Uterus (tissue), 4 donors: Measurements from ENCODE around the gene BIRC7. TPM values are rescaled to one million over a fixed set of nuclear protein-coding genes. Genes with fewer than 3 reads are reported as not detected.

Experiments used
- DNase-seq, 2 donors: peaks; one replicate each; pipeline ENCODE4 v3.0.0-alpha.2; 2019 to 2020
- H3K27ac ChIP-seq, 2 donors: fragments of 200-600 bp; sonication (generic); 1 replicate in 1 of 2; 2 replicates in 1 of 2; pipeline ENCODE4 v1.5.1; 2016 to 2018
- H3K27me3 ChIP-seq, 2 donors: fragments of 200-600 bp; sonication (generic); one replicate each; pipeline ENCODE4 v1.5.1; 2018 to 2019; ENCODE audit warnings: control low read depth in 1 of 2
- H3K36me3 ChIP-seq, 2 donors: fragments of 200-600 bp; sonication (generic); one replicate each; pipeline ENCODE4 v1.5.1; 2019; ENCODE audit warnings: control low read depth in 1 of 2
- H3K4me1 ChIP-seq, 2 donors: fragments of 200-600 bp; sonication (generic); one replicate each; pipeline ENCODE4 v1.5.1; 2018 to 2019; ENCODE audit warnings: control low read depth in 1 of 2
- H3K4me3 ChIP-seq, 2 donors: fragments of 200-600 bp; sonication (generic); 1 replicate in 1 of 2; 2 replicates in 1 of 2; pipeline ENCODE4 v1.5.1; 2018 to 2019; ENCODE audit warnings: mild to moderate bottlenecking in 1 of 2
- H3K9me3 ChIP-seq, 2 donors: fragments of 200-600 bp; sonication (generic); one replicate each; pipeline ENCODE4 v1.5.1; 2019; ENCODE audit warnings: control low read depth in 1 of 2
- CTCF ChIP-seq, 4 experiments: fragments of 200-600 bp in 2 of 4; fragments of 450-650 bp in 2 of 4; sonication (generic) in 2 of 4; IDR thresholded peaks; one replicate each; pipeline ENCODE4 v1.5.1; 2016 to 2019; ENCODE audit warnings: antibody characterized with exemption in 4 of 4, mild to moderate bottlenecking in 2 of 4, moderate library complexity in 1 of 4
- POLR2A ChIP-seq, 2 donors: fragments of 450-650 bp; IDR thresholded peaks; one replicate each; pipeline ENCODE4 v1.6.1; 2016; ENCODE audit warnings: antibody characterized with exemption in 2 of 2, mild to moderate bottlenecking in 1 of 2, moderate library complexity in 1 of 2
- intact Hi-C: fragments of 100-400 bp; cut with DNase I; formaldehyde crosslinking; loops from one replicate; pipeline ENCODE4 v1.15.1; 2023; ENCODE audit warnings: low total_unique reads
- total RNA-seq, 4 donors: library from RNA; depleted of rRNA in 3 of 4; stranded (reverse); fragments of >200 nt in 3 of 4; gene quantifications; one replicate each; pipeline versions ENCODE4 v1.1.0 to v1.2.4, GENCODE V29; 2014 to 2023
- donor health status: DM: yes; HTN: yes; CAD: no.

BIRC7 gene
- total RNA-seq, 4 donors from 2014 or later = not detected

- Histone ChIP-seq H3K27me3 (no peaks in the 10 kb centered on the region), H3K4me1 (no peaks in the 10 kb centered on the region), H3K27ac (no peak overlapping the region), H3K4me3 (no peak overlapping the region), H3K36me3 (no peaks in the 10 kb centered on the region), H3K9me3 (no peaks in the 10 kb centered on the region)
- TF ChIP-seq CTCF (IDR thresholded peaks at IDR 0.05) (no peak), POLR2A (IDR thresholded peaks at IDR 0.05) (no peak)
- DNase-seq = no peak
- intact Hi-C loops = no loop called here
These were observed 8.0 kb downstream of the BIRC7 start for GRCh38 chr20:63243604-63244247.

- Histone ChIP-seq H3K36me3 (no peaks in the 10 kb centered on the region), H3K27ac (no peak overlapping the region), H3K4me3 (no peak overlapping the region), H3K9me3 (no peaks in the 10 kb centered on the region), H3K27me3 (peaks cover 0 to 2% of the 10 kb centered on the region in 2 donors), H3K4me1 (no peaks in the 10 kb centered on the region)
- intact Hi-C loops = no loop called here
- DNase-seq = no peak
- no peak for TF ChIP-seq POLR2A (IDR thresholded peaks at IDR 0.05)
- TF ChIP-seq CTCF (IDR thresholded peaks at IDR 0.05) = no peak
These were observed 8.8 kb downstream of the BIRC7 start for GRCh38 chr20:63244468-63244867.

GRCh38 chr20:63246490-63247288 lies 11.0 kb downstream of the BIRC7 start:
- no peaks in the 10 kb centered on the region for H3K9me3 ChIP-seq
- DNase-seq = no peak
- TF ChIP-seq CTCF (IDR thresholded peaks at IDR 0.05) = no peak
- TF ChIP-seq POLR2A (IDR thresholded peaks at IDR 0.05) = no peak
- no peaks in the 10 kb centered on the region for H3K4me1 ChIP-seq
- intact Hi-C loops = no loop called here
- H3K36me3 ChIP-seq = no peaks in the 10 kb centered on the region
- H3K27me3 ChIP-seq = peaks cover 0 to 2% of the 10 kb centered on the region in 2 donors
- no peak overlapping the region for H3K27ac ChIP-seq
- no peak overlapping the region for H3K4me3 ChIP-seq

GRCh38 chr20:63247671-63248228 lies 12.0 kb downstream of the BIRC7 start:
- H3K27ac ChIP-seq = no peak overlapping the region
- intact Hi-C loops = no loop called here
- DNase-seq = no peak
- H3K4me3 ChIP-seq = no peak overlapping the region
- no peaks in the 10 kb centered on the region for H3K4me1 ChIP-seq
- no peaks in the 10 kb centered on the region for H3K36me3 ChIP-seq
- peaks cover 0 to 7% of the 10 kb centered on the region in 2 donors for H3K27me3 ChIP-seq
- TF ChIP-seq CTCF (IDR thresholded peaks at IDR 0.05) (no peak), POLR2A (IDR thresholded peaks at IDR 0.05) (no peak)
- no peaks in the 10 kb centered on the region for H3K9me3 ChIP-seq
